CD14-positive monocyte (primary cell): ENCODE results near the gene OR2L13. TPM values are rescaled to one million over a fixed set of nuclear protein-coding genes. Genes with fewer than 3 reads are reported as not detected.

Experiments used
- DNase-seq, 3 donors: peaks; one replicate each; pipeline ENCODE4 v3.0.0-alpha.2; 2011 to 2022
- H2AFZ ChIP-seq: 2 replicates; pipeline ENCODE4 v1.6.0; 2012; ENCODE audit warnings: mild to moderate bottlenecking, low read depth, low read length, inconsistent platforms; ENCODE audit not compliant: insufficient read depth, poor library complexity, severe bottlenecking
- H3K27ac ChIP-seq, 2 donors: 1 replicate in 1 of 2; 2 replicates in 1 of 2; pipeline ENCODE4 v1.5.1; 2012 to 2013; ENCODE audit warnings: low read length in 2 of 2, control low read depth in 1 of 2, inconsistent platforms in 1 of 2, low read depth in 1 of 2, mild to moderate bottlenecking in 1 of 2
- H3K27me3 ChIP-seq, 2 donors: one replicate each; pipeline versions ENCODE4 v1.6.0 to v1.6.1; 2011 to 2013; ENCODE audit warnings: low read length in 2 of 2; ENCODE audit not compliant: control insufficient read depth in 2 of 2, insufficient read depth in 2 of 2
- H3K36me3 ChIP-seq, 2 donors: replicated peaks in 1 of 2; 1 replicate in 1 of 2; 2 replicates in 1 of 2; pipeline versions ENCODE4 v1.5.1 to v1.6.1; 2012 to 2013; ENCODE audit warnings: low read length in 2 of 2, control low read depth in 1 of 2, inconsistent platforms in 1 of 2, mild to moderate bottlenecking in 1 of 2; ENCODE audit not compliant: insufficient read depth in 2 of 2, control insufficient read depth in 1 of 2
- H3K4me1 ChIP-seq, 2 donors: 1 replicate in 1 of 2; 2 replicates in 1 of 2; pipeline versions ENCODE4 v1.5.1 to v1.6.1; 2012 to 2013; ENCODE audit warnings: low read length in 2 of 2, control low read depth in 1 of 2, inconsistent platforms in 1 of 2, mild to moderate bottlenecking in 1 of 2, moderate library complexity in 1 of 2; ENCODE audit not compliant: insufficient read depth in 2 of 2, control insufficient read depth in 1 of 2
- H3K4me2 ChIP-seq: replicated peaks from 2 replicates; pipeline ENCODE3; 2012; ENCODE audit warnings: low read length, moderate library complexity, mild to moderate bottlenecking; ENCODE audit not compliant: poor library complexity, severe bottlenecking; ENCODE audit errors: extremely low read depth
- H3K4me3 ChIP-seq, 3 experiments: fragments of 200-600 bp in 1 of 3; sonication (generic) in 1 of 3; replicated peaks in 1 of 3; 1 replicate in 2 of 3; 2 replicates in 1 of 3; pipeline ENCODE4 v1.5.1; 2011 to 2013; ENCODE audit warnings: low read length in 3 of 3, mild to moderate bottlenecking in 3 of 3, control low read depth in 2 of 3, low read depth in 2 of 3, inconsistent platforms in 1 of 3, moderate library complexity in 1 of 3
- H3K79me2 ChIP-seq: 2 replicates; pipeline ENCODE4 v1.6.0; 2012; ENCODE audit warnings: mild to moderate bottlenecking, control low read depth, inconsistent platforms, low read length, moderate library complexity; ENCODE audit not compliant: insufficient read depth
- H3K9ac ChIP-seq: 2 replicates; pipeline ENCODE4 v1.6.0; 2017; ENCODE audit warnings: low read length, mild to moderate bottlenecking; ENCODE audit not compliant: insufficient read depth, poor library complexity, severe bottlenecking
- H3K9me3 ChIP-seq, 2 donors: replicated peaks in 1 of 2; 1 replicate in 1 of 2; 2 replicates in 1 of 2; pipeline versions ENCODE4 v1.5.1 to v1.6.1; 2012 to 2013; ENCODE audit warnings: low read length in 2 of 2, control low read depth in 1 of 2; ENCODE audit not compliant: control insufficient read depth in 1 of 2, insufficient read depth in 1 of 2
- H4K20me1 ChIP-seq: 2 replicates; pipeline ENCODE4 v1.6.0; 2012; ENCODE audit warnings: mild to moderate bottlenecking, low read length, control low read depth, moderate library complexity; ENCODE audit not compliant: insufficient read depth
- H3K27ac Mint-ChIP-seq, 7 donors: one replicate each; pipeline ENCODE4 v1.8.0; 2020; ENCODE audit warnings: mild to moderate bottlenecking in 7 of 7, mixed read lengths in 7 of 7, moderate library complexity in 6 of 7, inconsistent platforms in 2 of 7
- H3K27me3 Mint-ChIP-seq, 3 donors: one replicate each; pipeline ENCODE4 v1.8.0; 2021 to 2022; ENCODE audit warnings: low read depth in 3 of 3, mild to moderate bottlenecking in 3 of 3, mixed read lengths in 3 of 3, moderate library complexity in 3 of 3, inconsistent platforms in 1 of 3
- H3K36me3 Mint-ChIP-seq, 2 donors: one replicate each; pipeline ENCODE4 v1.8.0; 2020; ENCODE audit warnings: mixed read lengths in 2 of 2, inconsistent platforms in 1 of 2, mild to moderate bottlenecking in 1 of 2
- H3K4me1 Mint-ChIP-seq: one replicate; pipeline ENCODE4 v1.8.0; 2020; ENCODE audit warnings: mild to moderate bottlenecking, mixed read lengths
- H3K4me3 Mint-ChIP-seq, 2 donors: one replicate each; pipeline ENCODE4 v1.8.0; 2020; ENCODE audit warnings: mild to moderate bottlenecking in 2 of 2, mixed read lengths in 2 of 2, moderate library complexity in 1 of 2
- H3K9me3 Mint-ChIP-seq, 7 donors: one replicate each; pipeline ENCODE4 v1.8.0; 2020 to 2022; ENCODE audit warnings: mixed read lengths in 7 of 7, mild to moderate bottlenecking in 6 of 7, moderate library complexity in 6 of 7, inconsistent platforms in 2 of 7
- WGBS: methylation state at CpG from one replicate; pipeline ENCODE4 v1.1.5; 2013; ENCODE audit warnings: missing lambda C conversion rate; ENCODE audit not compliant: insufficient coverage; 5-methylcytosine and 5-hydroxymethylcytosine counted together
- intact Hi-C, 2 donors: fragments of 100-400 bp; cut with micrococcal nuclease; formaldehyde crosslinking; loops; one replicate each; pipeline versions ENCODE4 v1.15.0 to v1.15.1; 2023
- polyA plus RNA-seq, 3 donors: library from polyadenylated mRNA; depleted of rRNA in 1 of 3; unstranded in 2 of 3; stranded (reverse) in 1 of 3; fragments of 300-500 nt in 2 of 3; fragments of >200 nt in 1 of 3; fragmentation: Illumina TruSeq in 2 of 3; gene quantifications; 1 replicate in 2 of 3; 2 replicates in 1 of 3; pipeline ENCODE4 v1.2.3, GENCODE V29; 2012 to 2021
- small RNA-seq: library from RNA; depleted of rRNA; stranded (forward); fragments of <200 nt; gene quantifications from one replicate; pipeline ENCODE3, GENCODE V24; 2012; ENCODE audit warnings: low read depth; ENCODE audit not compliant: insufficient read length
- TF ChIP-seq, protein P1 (sequence below): fragments of 200-600 bp; IDR thresholded peaks from one replicate; pipeline ENCODE4 v1.8.0; 2022; ENCODE audit warnings: antibody characterized with exemption, mild to moderate bottlenecking

The OR2L13 gene
- polyA plus RNA-seq, 3 donors: not detected

DNA sequence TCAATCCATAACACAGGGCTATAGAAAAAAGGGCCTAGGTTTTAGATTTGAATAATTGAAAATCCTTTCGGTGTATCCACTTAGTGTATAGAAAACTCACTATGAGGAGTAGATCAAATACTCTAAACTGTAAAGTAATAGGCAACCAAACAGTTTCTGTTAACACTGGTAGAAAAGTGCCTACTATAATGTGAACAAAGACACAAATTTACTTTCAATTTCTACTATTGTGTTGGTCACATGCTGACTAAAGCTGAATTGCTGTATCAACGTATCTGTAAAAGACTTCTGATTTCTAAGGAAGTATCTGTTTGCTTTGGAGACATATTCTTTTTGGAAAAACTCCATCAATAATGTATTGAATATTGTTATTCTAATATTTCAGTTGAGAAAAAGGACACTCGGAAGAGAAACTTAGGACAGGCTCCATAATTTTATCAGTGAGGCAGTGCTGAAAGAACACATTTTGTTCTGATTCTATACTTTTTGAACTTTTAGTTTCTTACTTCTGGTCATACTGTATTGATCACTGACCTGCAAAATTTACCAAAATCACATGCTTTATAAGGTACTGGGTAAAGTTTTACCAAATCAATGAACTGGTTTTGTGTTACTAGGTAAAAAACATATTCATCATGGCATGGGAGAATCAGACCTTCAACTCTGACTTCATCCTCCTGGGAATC is 49.7 kb downstream of the OR2L13 start, which contains the start of gene OR2M5:
TSS of gene OR2M5 (plus strand) at position 636 of the 686 bp plus-strand sequence. CDS start at position 636, 0 bp downstream.
- intact Hi-C loops: no loop called here
- TF ChIP-seq, protein P1, sequence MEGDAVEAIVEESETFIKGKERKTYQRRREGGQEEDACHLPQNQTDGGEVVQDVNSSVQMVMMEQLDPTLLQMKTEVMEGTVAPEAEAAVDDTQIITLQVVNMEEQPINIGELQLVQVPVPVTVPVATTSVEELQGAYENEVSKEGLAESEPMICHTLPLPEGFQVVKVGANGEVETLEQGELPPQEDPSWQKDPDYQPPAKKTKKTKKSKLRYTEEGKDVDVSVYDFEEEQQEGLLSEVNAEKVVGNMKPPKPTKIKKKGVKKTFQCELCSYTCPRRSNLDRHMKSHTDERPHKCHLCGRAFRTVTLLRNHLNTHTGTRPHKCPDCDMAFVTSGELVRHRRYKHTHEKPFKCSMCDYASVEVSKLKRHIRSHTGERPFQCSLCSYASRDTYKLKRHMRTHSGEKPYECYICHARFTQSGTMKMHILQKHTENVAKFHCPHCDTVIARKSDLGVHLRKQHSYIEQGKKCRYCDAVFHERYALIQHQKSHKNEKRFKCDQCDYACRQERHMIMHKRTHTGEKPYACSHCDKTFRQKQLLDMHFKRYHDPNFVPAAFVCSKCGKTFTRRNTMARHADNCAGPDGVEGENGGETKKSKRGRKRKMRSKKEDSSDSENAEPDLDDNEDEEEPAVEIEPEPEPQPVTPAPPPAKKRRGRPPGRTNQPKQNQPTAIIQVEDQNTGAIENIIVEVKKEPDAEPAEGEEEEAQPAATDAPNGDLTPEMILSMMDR: no peak
- Histone ChIP-seq H3K9ac (no peak within 1 kb of the TSS), H3K27ac (no peak within 1 kb of the TSS), H3K36me3 (no peaks in the 10 kb centered on the region), H3K79me2 (no peaks in the 10 kb centered on the region), H2AFZ (no peak within 1 kb of the TSS), H3K4me2 (no peak within 1 kb of the TSS), H3K4me1 (no peaks in the 10 kb centered on the region), H3K4me3 (no peak within 1 kb of the TSS), H3K27me3 (no peaks in the 10 kb centered on the region), H3K9me3 (peaks cover 0 to 3% of the 10 kb centered on the region in 2 donors), H4K20me1 (no peaks in the 10 kb centered on the region)
- Mint-ChIP-seq H3K36me3 (no peaks in the 10 kb centered on the region), H3K4me1 (no peaks in the 10 kb centered on the region), H3K9me3 (peaks cover 0 to 11% (median 5%) of the 10 kb centered on the region in 7 donors), H3K27me3 (peaks cover 0 to 2% (median 0%) of the 10 kb centered on the region in 3 donors), H3K4me3 (no peak within 1 kb of the TSS), H3K27ac (no peak within 1 kb of the TSS)
- no peak for DNase-seq
- no CpG with 5 or more reads among the region's 3 CpGs for WGBS

Small RNAs within 50 kb of the gene (small RNA-seq; reads per million reads assigned to genes)
- not detected for gene RF00019

Other genes with a start within 250 kb of the OR2L13 start
- gene TRIM58, start 238.0 kb upstream of the OR2L13 start, polyA plus RNA-seq: under 1 TPM; 0.43 to 0.83 (median 0.68) TPM
- under 1 TPM in 2 of 3 donors, not detected in 1; 0.09 to 0.31 TPM for gene OR2W3, start 199.6 kb upstream of the OR2L13 start, polyA plus RNA-seq
- gene OR2T8, start 174.9 kb upstream of the OR2L13 start, polyA plus RNA-seq: not detected
- gene OR2AJ1, start 170.3 kb upstream of the OR2L13 start, polyA plus RNA-seq: not detected
- gene OR2L8, start 146.3 kb upstream of the OR2L13 start, polyA plus RNA-seq: not detected
- gene OR2AK2, start 130.0 kb upstream of the OR2L13 start, polyA plus RNA-seq: not detected
- not detected for gene OR2L5, start 81.5 kb upstream of the OR2L13 start, polyA plus RNA-seq
- under 1 TPM in 1 of 3 donors, not detected in 2; 0.05 TPM for gene OR2L2, start 65.1 kb upstream of the OR2L13 start, polyA plus RNA-seq
- gene OR2L3, start 48.3 kb upstream of the OR2L13 start, polyA plus RNA-seq: not detected
- gene OR2M5, start 50.0 kb downstream of the OR2L13 start, polyA plus RNA-seq: not detected
- not detected for gene OR2M2, start 79.6 kb downstream of the OR2L13 start, polyA plus RNA-seq
- gene OR2M3, start 102.1 kb downstream of the OR2L13 start, polyA plus RNA-seq: not detected
- not detected for gene OR2M4, start 136.2 kb downstream of the OR2L13 start, polyA plus RNA-seq
- not detected for gene OR2T33, start 182.8 kb downstream of the OR2L13 start, polyA plus RNA-seq
- not detected for gene OR2T12, start 208.2 kb downstream of the OR2L13 start, polyA plus RNA-seq
- not detected for gene OR2M7, start 229.4 kb downstream of the OR2L13 start, polyA plus RNA-seq